ENCODE results near the gene TTLL11. TPM values are rescaled to one million over a fixed set of nuclear protein-coding genes. Genes with fewer than 3 reads are reported as not detected.

The TTLL11 gene
- total and polyA plus RNA-seq, 8 donors: 5.4 to 11.6 (median 9.5) TPM

DNA sequence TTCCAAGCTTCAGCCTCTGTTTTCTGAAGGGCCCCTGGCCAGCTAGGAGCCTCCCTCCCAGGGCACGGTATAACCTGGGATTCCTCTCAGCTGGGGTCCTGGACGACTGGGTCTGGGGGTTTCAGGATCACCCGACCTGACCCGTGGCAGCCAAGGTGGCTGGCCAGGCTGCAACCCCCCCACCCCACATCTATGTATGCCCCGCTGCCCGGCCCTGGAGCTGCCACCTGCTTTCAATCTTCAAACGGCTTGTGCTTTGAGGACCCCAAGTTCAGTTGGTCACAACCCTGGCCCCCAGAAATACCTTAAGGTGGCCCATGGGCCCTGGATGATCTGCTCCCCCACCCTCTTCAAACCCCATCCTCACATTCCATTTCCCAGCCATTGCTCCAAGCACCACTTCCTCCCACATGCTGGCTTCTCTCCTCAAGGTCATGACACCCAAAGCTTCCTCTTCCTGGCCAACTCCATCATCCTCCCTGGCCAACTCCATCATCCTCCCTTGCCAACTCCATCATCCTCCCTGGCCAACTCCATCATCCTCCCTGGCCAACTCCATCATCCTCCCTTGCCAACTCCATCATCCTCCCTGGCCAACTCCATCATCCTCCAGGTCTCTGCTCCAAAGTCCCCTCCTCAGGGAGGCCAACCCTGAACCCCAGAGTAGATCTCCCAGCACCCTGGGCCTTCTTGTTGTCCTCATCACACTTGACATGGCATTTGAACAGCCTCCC is 17.2 kb upstream of the TTLL11 start:
- H3K4me3 ChIP-seq: no peak overlapping the region
- ATAC-seq (no peak), DNase-seq (no peak)
- H3K4me1 ChIP-seq: no peaks in the 10 kb centered on the region
- H3K36me3 ChIP-seq: no peaks in the 10 kb centered on the region
- H3K9me3 ChIP-seq: no peaks in the 10 kb centered on the region
- intact Hi-C loops (cut with DNase I): no loop called here
- TF ChIP-seq, protein P1, sequence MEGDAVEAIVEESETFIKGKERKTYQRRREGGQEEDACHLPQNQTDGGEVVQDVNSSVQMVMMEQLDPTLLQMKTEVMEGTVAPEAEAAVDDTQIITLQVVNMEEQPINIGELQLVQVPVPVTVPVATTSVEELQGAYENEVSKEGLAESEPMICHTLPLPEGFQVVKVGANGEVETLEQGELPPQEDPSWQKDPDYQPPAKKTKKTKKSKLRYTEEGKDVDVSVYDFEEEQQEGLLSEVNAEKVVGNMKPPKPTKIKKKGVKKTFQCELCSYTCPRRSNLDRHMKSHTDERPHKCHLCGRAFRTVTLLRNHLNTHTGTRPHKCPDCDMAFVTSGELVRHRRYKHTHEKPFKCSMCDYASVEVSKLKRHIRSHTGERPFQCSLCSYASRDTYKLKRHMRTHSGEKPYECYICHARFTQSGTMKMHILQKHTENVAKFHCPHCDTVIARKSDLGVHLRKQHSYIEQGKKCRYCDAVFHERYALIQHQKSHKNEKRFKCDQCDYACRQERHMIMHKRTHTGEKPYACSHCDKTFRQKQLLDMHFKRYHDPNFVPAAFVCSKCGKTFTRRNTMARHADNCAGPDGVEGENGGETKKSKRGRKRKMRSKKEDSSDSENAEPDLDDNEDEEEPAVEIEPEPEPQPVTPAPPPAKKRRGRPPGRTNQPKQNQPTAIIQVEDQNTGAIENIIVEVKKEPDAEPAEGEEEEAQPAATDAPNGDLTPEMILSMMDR (IDR thresholded peaks at IDR 0.05): no peak
- H3K27ac ChIP-seq: no peak overlapping the region
- peaks cover 0 to 6% of the 10 kb centered on the region in 2 donors for H3K27me3 ChIP-seq

DNA sequence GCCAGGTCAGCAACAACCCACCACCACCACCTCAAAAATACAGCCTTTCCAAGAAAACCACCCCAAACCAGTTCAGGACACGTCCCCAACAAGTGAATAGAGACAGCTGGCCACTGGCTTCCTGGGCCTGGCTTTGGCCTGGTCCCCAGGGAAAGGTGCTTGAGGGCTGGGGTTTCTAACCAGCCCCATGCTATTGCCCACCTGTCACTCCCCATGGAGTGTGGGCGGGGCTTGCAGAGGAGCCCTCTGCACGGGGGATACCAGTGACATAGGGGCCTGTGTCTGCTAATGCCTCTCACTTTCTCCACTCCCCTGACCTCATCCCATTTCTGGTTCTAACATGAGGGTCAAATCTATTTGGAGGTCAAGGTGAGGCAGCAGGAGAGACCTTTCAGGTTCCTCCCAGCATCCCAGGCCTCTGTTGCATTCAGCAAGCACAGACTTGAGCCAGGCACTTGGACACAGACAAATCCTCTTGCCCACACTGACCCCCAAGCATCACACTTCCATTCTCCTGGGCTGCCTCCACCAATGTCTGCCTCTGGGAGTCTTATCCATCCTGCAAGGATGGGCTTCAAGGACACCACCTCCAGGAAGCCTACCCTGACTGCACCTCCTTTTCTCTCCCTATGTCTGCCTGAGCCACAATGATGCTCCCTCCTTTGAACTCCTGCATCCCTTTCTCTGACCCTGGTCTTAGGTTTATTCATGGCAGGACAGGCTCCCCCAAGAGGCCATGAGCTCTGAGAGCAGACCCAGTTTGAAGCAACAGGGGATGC is 16.1 kb upstream of the TTLL11 start:
- no peak overlapping the region for H3K27ac ChIP-seq
- intact Hi-C loops (cut with DNase I): no loop called here
- DNase-seq (no peak), ATAC-seq (no peak)
- no peaks in the 10 kb centered on the region for H3K36me3 ChIP-seq
- H3K4me1 ChIP-seq: no peaks in the 10 kb centered on the region
- peaks cover 0 to 2% of the 10 kb centered on the region in 2 donors for H3K27me3 ChIP-seq
- H3K4me3 ChIP-seq: no peak overlapping the region
- H3K9me3 ChIP-seq: peaks cover 0 to 3% of the 10 kb centered on the region in 2 donors
- TF ChIP-seq, protein P1 (IDR thresholded peaks at IDR 0.05): no peak

DNA sequence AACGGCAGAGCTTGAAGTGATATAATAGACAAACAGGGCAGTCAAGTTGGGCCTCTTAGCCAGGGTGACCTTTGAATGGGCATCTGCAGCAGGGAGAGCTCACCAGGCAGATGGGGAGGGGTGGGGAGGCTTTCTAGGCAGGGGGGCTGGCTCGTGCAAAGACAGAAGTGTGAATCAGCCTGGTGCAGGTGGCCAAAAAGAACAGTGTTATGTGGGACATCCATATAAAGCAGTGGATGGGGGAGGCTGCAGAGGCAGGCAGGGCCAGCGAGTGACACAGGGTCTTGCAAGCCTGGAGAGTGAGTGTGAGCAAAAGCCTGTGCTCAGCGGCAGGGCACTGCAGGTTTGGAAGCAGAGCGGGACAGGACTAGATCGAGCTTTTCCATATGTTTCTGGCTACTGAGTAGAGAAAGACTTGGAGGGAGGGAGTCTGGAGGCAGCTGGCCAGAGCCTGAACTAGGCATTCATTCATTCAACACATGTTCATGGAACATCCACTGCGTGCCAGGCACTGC is 14.2 kb upstream of the TTLL11 start:
- Histone ChIP-seq H3K27me3 (no peaks in the 10 kb centered on the region), H3K36me3 (no peaks in the 10 kb centered on the region), H3K4me3 (no peak overlapping the region), H3K9me3 (peaks cover 0 to 13% of the 10 kb centered on the region in 2 donors), H3K4me1 (no peaks in the 10 kb centered on the region), H3K27ac (no peak overlapping the region)
- TF ChIP-seq, protein P1 (IDR thresholded peaks at IDR 0.05): no peak
- ATAC-seq (no peak), DNase-seq (no peak)
- intact Hi-C loops (cut with DNase I): no loop called here

DNA sequence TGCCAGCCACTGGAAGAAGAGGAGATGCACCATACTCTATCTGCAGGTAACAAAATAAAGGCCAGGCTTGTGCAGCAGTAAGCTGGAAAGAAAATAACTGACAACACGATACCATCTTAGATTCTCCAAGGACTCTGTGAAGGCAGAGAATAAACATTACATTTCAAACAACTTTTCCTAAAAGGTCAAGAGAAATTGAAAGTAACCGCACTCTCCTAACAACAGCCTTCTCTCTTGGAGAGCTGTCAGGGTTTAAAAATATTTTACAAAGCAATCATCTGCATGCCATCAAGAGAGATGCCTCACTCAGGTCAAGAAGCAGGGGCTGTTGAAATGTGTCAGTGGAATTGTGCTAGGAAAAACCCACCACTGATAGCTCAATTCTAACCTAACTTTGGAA is 13.5 kb upstream of the TTLL11 start:
- Histone ChIP-seq H3K36me3 (no peaks in the 10 kb centered on the region), H3K4me3 (no peak overlapping the region), H3K9me3 (peaks cover 0 to 13% of the 10 kb centered on the region in 2 donors), H3K27ac (no peak overlapping the region), H3K4me1 (no peaks in the 10 kb centered on the region), H3K27me3 (no peaks in the 10 kb centered on the region)
- TF ChIP-seq, protein P1 (IDR thresholded peaks at IDR 0.05): no peak
- DNase-seq: no peak
- intact Hi-C loops (cut with DNase I): no loop called here
- ATAC-seq: no peak

DNA sequence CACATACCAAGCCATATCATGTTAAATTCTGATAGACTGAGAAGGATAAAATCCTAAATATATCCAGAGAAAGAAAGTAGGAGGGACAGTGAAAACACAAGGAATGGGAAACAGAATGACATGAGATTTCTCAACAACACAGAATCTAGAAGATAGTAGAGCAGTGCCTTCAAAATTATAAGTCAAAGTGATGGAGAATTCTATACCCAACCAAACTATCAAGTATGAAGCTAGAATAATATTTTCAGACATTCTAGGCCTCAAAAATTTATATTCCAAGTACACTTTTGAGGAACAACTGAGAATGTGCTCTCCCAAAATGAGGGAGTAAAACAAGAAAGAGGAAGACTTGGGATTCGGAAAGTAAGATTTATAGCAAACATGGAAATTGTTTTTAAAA is 10.9 kb upstream of the TTLL11 start:
- no peak for DNase-seq
- no peaks in the 10 kb centered on the region for H3K36me3 ChIP-seq
- H3K27ac ChIP-seq: no peak overlapping the region
- H3K27me3 ChIP-seq: no peaks in the 10 kb centered on the region
- peaks cover 0 to 5% of the 10 kb centered on the region in 2 donors for H3K4me1 ChIP-seq
- no peak overlapping the region for H3K4me3 ChIP-seq
- intact Hi-C loops (cut with DNase I): no loop called here
- TF ChIP-seq, protein P1 (IDR thresholded peaks at IDR 0.05): no peak
- ATAC-seq: no peak
- peaks cover 0 to 13% of the 10 kb centered on the region in 2 donors for H3K9me3 ChIP-seq
